Neural progenitor cell (in vitro differentiated cells): Measurements from ENCODE around the gene IFI6.

ENCODE experiments used
- EZH2 ChIP-seq: fragments of 200-600 bp; sonication (generic); IDR thresholded peaks from 2 replicates; pipeline ENCODE4 v1.6.1; 2017; ENCODE audit warnings: antibody characterized with exemption, mild to moderate bottlenecking, moderate library complexity
- TF ChIP-seq, protein P1 (sequence below): fragments of 200-600 bp; sonication (generic); IDR thresholded peaks from 2 replicates; pipeline ENCODE4 v1.5.1; 2017; ENCODE audit warnings: antibody characterized with exemption, mild to moderate bottlenecking

DNA sequence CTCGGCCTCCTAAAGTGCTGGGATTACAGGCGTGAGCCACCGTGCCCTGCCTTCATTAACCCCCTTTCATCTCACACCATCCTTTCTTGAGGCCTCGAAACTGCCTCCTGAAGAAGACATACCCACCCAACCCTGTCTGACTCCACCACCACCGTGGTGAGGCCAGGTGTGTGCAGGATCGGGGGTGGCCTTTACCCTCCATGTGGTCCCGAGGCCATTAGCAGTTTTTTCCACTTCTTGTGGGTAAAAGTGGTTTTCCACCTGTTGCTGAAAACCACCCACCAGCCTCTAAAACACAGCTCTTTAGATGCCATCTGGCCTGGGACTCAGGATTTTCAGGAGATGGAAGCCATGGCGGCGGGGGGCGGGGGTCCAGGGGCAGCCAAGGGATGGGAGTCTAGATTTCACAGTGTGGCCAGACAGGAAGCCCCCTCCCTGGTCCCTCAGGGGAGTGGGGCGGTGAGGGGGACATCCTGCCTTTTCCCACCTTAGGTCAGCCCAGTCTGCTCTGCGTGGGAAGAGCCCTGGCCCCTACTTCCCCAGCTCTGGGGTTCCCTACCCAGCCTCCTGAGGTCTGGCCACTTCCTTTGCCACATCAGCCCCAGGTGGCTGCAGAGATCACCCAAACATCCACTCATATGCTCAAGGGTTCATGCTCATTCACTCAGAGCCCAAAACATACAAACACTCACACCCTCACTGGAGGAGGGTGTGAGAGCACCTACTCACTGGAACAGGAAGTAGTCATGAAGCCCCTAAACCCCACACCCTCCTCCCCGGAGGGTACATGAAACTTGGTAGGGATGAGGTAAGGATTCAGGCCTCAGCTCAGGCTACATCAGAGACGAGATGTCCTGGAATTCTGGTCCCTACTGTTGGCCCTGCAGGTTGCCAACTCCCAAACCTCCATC lies 39.4 kb downstream of the IFI6 start:
- TF ChIP-seq, protein P1, sequence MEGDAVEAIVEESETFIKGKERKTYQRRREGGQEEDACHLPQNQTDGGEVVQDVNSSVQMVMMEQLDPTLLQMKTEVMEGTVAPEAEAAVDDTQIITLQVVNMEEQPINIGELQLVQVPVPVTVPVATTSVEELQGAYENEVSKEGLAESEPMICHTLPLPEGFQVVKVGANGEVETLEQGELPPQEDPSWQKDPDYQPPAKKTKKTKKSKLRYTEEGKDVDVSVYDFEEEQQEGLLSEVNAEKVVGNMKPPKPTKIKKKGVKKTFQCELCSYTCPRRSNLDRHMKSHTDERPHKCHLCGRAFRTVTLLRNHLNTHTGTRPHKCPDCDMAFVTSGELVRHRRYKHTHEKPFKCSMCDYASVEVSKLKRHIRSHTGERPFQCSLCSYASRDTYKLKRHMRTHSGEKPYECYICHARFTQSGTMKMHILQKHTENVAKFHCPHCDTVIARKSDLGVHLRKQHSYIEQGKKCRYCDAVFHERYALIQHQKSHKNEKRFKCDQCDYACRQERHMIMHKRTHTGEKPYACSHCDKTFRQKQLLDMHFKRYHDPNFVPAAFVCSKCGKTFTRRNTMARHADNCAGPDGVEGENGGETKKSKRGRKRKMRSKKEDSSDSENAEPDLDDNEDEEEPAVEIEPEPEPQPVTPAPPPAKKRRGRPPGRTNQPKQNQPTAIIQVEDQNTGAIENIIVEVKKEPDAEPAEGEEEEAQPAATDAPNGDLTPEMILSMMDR = no peak
- TF ChIP-seq EZH2 = no peak
